HepG2 (cell line): ENCODE data around the gene ANXA6. TPM values are rescaled to one million over a fixed set of nuclear protein-coding genes. Genes with fewer than 3 reads are reported as not detected.

Experiments used
- EP300 ChIP-seq, 3 experiments: sonication (generic) in 1 of 3; formaldehyde crosslinking in 1 of 3; IDR thresholded peaks; 2 replicates each; pipeline versions ENCODE4 v1.5.1 to v1.6.1; 2011 to 2020; ENCODE audit warnings: low read depth in 2 of 3, low read length in 2 of 3, borderline replicate concordance in 1 of 3, improper control_type of control experiment in 1 of 3, mild to moderate bottlenecking in 1 of 3, missing genetic modification reagents in 1 of 3, moderate library complexity in 1 of 3
- GFI1 ChIP-seq: sonication (generic); formaldehyde crosslinking; IDR thresholded peaks from 2 replicates; pipeline ENCODE4 v1.5.0; 2020; ENCODE audit warnings: missing genetic modification reagents, mild to moderate bottlenecking, borderline replicate concordance
- GTF2F1 ChIP-seq: fragments of 150-350 bp; IDR thresholded peaks from 2 replicates; pipeline ENCODE4 v1.6.1; 2014; ENCODE audit warnings: low read length
- HDAC1 ChIP-seq: sonication (generic); formaldehyde crosslinking; IDR thresholded peaks from 2 replicates; pipeline ENCODE4 v1.5.1; 2020; ENCODE audit warnings: mild to moderate bottlenecking, missing genetic modification reagents
- HINFP ChIP-seq: sonication (generic); formaldehyde crosslinking; IDR thresholded peaks from 2 replicates; pipeline ENCODE4 v1.4.0; 2020; ENCODE audit warnings: low read depth, mild to moderate bottlenecking, missing genetic modification reagents
- HNRNPK ChIP-seq: fragments of 200-400 bp; formaldehyde crosslinking; IDR thresholded peaks from 2 replicates; pipeline ENCODE4 v1.6.1; 2018; ENCODE audit warnings: low read length, low read depth, moderate library complexity, mild to moderate bottlenecking; ENCODE audit not compliant: poor library complexity, severe bottlenecking
- SALL1 ChIP-seq: sonication (generic); formaldehyde crosslinking; IDR thresholded peaks from 2 replicates; pipeline ENCODE4 v1.8.0; 2022; ENCODE audit warnings: mild to moderate bottlenecking, missing genetic modification reagents
- SCMH1 ChIP-seq: sonication (generic); formaldehyde crosslinking; IDR thresholded peaks from 2 replicates; pipeline ENCODE4 v1.9.0; 2021; ENCODE audit warnings: missing genetic modification reagents, mild to moderate bottlenecking, borderline replicate concordance
- ZNF33A ChIP-seq: sonication (generic); formaldehyde crosslinking; IDR thresholded peaks from 2 replicates; pipeline ENCODE4 v1.5.1; 2020; ENCODE audit warnings: missing genetic modification reagents, mild to moderate bottlenecking, moderate library complexity, borderline replicate concordance
- ZNF780A ChIP-seq: sonication (generic); formaldehyde crosslinking; IDR thresholded peaks from 2 replicates; pipeline ENCODE4 v1.8.0; 2022; ENCODE audit warnings: mild to moderate bottlenecking, missing genetic modification reagents, moderate library complexity
- polyA plus RNA-seq, 8 experiments: library from polyadenylated mRNA; depleted of rRNA in 3 of 8; stranded (reverse) in 7 of 8; unstranded in 1 of 8; fragments of >200 nt; fragmentation: Illumina TruSeq in 4 of 8; extraction: Trizol in 4 of 8; gene quantifications; 2 replicates each; pipeline versions ENCODE4 v1.2.1 to v1.2.3, GENCODE V29; 2011 to 2016; ENCODE audit warnings: low read depth in 4 of 8, missing spikeins in 1 of 8, mixed read lengths in 1 of 8; ENCODE audit not compliant: insufficient read depth in 1 of 8
- total RNA-seq, 5 experiments: library from RNA; depleted of rRNA; stranded (reverse); fragments of >200 nt; fragmentation: Illumina TruSeq; extraction: Trizol; gene quantifications; 2 replicates each; pipeline ENCODE4 v1.2.3, GENCODE V29; 2016; ENCODE audit warnings: low read depth in 1 of 5
- TF ChIP-seq, protein P1 (sequence below): sonication (generic); formaldehyde crosslinking; IDR thresholded peaks from 2 replicates; pipeline ENCODE4 v1.8.0; 2022; ENCODE audit warnings: mild to moderate bottlenecking, missing genetic modification reagents, moderate library complexity

ANXA6 gene
- total and polyA plus RNA-seq, 2 of the 13 experiments (the other 11 are each of a cell fraction or from before 2014, with no cell fraction given): 103 to 125 TPM

DNA sequence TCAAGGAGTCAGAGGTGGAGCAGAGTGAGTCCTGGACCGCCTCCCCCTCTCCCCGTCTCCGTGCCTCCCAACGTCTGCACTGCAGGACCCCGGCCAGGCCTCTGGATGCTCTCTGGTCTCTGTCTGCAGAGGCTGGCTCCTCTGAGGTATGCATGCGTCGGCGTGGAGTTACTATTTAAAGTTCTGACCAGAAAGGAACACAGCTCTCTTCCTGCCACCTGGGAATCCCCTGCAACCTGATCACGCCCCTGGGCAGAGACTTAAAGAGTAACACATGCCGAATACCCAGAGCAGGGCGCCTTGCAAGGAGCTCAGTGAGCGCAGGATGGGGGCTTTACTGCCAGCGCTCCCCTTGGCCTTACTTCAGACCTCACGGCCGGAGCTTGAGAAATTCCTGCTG is 16.0 kb downstream of the ANXA6 start (continued):
- TF ChIP-seq EP300 (IDR thresholded peaks at IDR 0.05; ENCODE audit: low read depth in 2 of 2, low read length in 2 of 2): no peak
- TF ChIP-seq EP300 (CRISPR knock-in tag; IDR thresholded peaks at IDR 0.05; ENCODE audit: borderline replicate concordance): no peak
- TF ChIP-seq GFI1 (CRISPR knock-in tag): no peak
- TF ChIP-seq ZNF33A (CRISPR knock-in tag): no peak
- TF ChIP-seq HDAC1 (CRISPR knock-in tag): no peak
- no peak for TF ChIP-seq SALL1 (CRISPR knock-in tag)
- TF ChIP-seq SCMH1 (CRISPR knock-in tag): no peak
- TF ChIP-seq, protein P1, sequence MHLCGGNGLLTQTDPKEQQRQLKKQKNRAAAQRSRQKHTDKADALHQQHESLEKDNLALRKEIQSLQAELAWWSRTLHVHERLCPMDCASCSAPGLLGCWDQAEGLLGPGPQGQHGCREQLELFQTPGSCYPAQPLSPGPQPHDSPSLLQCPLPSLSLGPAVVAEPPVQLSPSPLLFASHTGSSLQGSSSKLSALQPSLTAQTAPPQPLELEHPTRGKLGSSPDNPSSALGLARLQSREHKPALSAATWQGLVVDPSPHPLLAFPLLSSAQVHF: no peak
- TF ChIP-seq ZNF780A (CRISPR knock-in tag): no peak
- no peak for TF ChIP-seq HNRNPK
- TF ChIP-seq HINFP: no peak
- TF ChIP-seq GTF2F1: no peak
